Thoracic aorta (tissue), 2 donors: Measurements from ENCODE around the gene HAP1. TPM values are rescaled to one million over a fixed set of nuclear protein-coding genes. Genes with fewer than 3 reads are reported as not detected.
"Not testable (repeated sequence)": the region's sequence is repeated elsewhere in the genome, so short reads cannot be mapped to it uniquely, and the experiment has no call there.

Experiments
- ATAC-seq: fragments of 150-250 bp; one replicate; pipeline ENCODE4 v1.8.0; 2017; ENCODE audit warnings: low read depth; ENCODE audit not compliant: insufficient number of reproducible peaks, low FRiP score
- DNase-seq: peaks from one replicate; pipeline ENCODE4 v3.0.0-alpha.2; 2020; ENCODE audit warnings: low spot score
- H3K27ac ChIP-seq, 2 donors: fragments of 200-600 bp; sonication (generic); 1 replicate in 1 of 2; 2 replicates in 1 of 2; pipeline ENCODE4 v1.5.1; 2016; ENCODE audit warnings: mild to moderate bottlenecking in 2 of 2, moderate library complexity in 2 of 2
- H3K27me3 ChIP-seq: fragments of 200-600 bp; sonication (generic); replicated peaks from 2 replicates; pipeline ENCODE4 v1.6.0; 2016; ENCODE audit warnings: mild to moderate bottlenecking; ENCODE audit not compliant: insufficient read depth
- H3K36me3 ChIP-seq: fragments of 200-600 bp; sonication (generic); one replicate; pipeline ENCODE4 v1.5.1; 2016
- H3K4me1 ChIP-seq, 2 donors: fragments of 200-600 bp; sonication (generic); 1 replicate in 1 of 2; 2 replicates in 1 of 2; pipeline versions ENCODE4 v1.5.1 to v1.6.0; 2016; ENCODE audit warnings: low read depth in 2 of 2, mild to moderate bottlenecking in 1 of 2; ENCODE audit not compliant: control insufficient read depth in 1 of 2
- H3K4me3 ChIP-seq: fragments of 200-600 bp; sonication (generic); 2 replicates; pipeline ENCODE4 v1.5.1; 2016; ENCODE audit warnings: mild to moderate bottlenecking
- H3K9me3 ChIP-seq: fragments of 200-600 bp; sonication (generic); 2 replicates; pipeline ENCODE4 v1.5.1; 2016
- total RNA-seq, 2 donors: library from RNA; depleted of rRNA; stranded (reverse); fragments of >200 nt; gene quantifications; one replicate each; pipeline versions ENCODE4 v1.1.0 to v1.2.3, GENCODE V29; 2016
- TF ChIP-seq, protein P1 (sequence below): fragments of 200-600 bp; sonication (generic); IDR thresholded peaks from one replicate; pipeline ENCODE4 v1.5.1; 2019; ENCODE audit warnings: antibody characterized with exemption

The HAP1 gene
- total RNA-seq, 2 donors from 2014 or later, result 0.35 TPM; not detected in 1

DNA sequence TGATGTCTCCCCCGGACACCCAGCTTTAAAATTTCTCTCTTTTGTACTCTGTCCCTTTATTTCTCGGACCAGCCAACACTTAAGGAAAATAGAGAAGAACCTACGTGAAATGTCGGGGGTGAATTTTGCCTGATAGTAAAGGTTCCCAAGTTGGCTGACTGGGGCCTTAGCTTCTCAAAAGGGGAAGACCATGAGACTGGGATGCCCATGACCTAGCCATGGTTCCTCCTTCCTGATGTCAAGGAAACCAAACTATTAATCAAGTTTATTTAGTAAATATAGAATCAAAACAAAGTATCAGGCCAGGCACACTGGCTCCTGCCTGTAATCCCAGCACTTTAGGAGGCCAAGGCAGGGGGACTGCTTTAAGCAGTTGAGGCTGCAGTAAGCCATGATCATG, 48.2 kb downstream of the HAP1 start:
- no peak for DNase-seq
- H3K36me3 ChIP-seq, result peaks cover 16% of the 10 kb centered on the region
- TF ChIP-seq, protein P1, sequence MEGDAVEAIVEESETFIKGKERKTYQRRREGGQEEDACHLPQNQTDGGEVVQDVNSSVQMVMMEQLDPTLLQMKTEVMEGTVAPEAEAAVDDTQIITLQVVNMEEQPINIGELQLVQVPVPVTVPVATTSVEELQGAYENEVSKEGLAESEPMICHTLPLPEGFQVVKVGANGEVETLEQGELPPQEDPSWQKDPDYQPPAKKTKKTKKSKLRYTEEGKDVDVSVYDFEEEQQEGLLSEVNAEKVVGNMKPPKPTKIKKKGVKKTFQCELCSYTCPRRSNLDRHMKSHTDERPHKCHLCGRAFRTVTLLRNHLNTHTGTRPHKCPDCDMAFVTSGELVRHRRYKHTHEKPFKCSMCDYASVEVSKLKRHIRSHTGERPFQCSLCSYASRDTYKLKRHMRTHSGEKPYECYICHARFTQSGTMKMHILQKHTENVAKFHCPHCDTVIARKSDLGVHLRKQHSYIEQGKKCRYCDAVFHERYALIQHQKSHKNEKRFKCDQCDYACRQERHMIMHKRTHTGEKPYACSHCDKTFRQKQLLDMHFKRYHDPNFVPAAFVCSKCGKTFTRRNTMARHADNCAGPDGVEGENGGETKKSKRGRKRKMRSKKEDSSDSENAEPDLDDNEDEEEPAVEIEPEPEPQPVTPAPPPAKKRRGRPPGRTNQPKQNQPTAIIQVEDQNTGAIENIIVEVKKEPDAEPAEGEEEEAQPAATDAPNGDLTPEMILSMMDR, result no peak
- no peaks in the 10 kb centered on the region for H3K9me3 ChIP-seq
- H3K27me3 ChIP-seq, result no peaks in the 10 kb centered on the region
- ATAC-seq, result no peak
- peaks cover 15% of the 10 kb centered on the region in 2 donors for H3K4me1 ChIP-seq
- no peak overlapping the region for H3K4me3 ChIP-seq
- H3K27ac ChIP-seq, result no peak overlapping the region

DNA sequence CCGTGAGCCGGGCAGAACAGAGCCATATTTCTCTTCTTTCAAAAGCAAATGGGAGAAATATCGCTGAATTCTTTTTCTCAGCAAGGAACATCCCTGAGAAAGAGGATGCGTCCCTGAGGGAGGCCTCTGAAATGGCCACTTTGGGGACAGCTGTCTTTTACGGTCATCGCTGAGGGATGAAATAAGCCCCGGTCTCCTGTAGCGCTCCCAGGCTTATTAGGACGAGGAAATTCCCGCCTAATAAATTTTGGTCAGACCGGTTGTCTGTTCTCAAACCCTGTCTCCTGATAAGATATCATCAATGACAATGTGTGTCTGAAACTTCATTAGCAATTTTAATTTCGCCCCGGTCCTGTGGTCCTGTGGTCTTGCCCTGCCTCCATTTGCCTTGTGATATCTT, 48.7 kb downstream of the HAP1 start:
- not testable (repeated sequence) for DNase-seq, ATAC-seq

DNA sequence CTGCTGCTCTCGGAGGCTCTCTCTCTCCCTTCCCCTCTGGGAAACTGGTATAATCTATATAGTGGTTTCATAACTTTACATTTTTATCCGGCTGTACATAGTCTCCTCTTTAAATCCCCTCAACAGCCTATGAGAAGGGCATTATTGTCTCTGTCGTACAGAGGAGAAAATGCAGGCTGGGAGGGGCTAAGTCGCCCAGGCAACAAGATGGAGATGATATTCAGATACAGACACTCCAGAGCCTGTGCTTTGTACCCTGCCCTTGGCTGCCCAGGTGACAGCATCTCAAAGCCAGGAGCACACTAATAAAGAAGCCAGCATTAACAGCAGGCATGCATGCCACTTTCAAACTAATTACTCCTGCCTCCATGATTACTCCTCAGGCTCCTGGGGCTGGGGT, 50.4 kb downstream of the HAP1 start:
- Histone ChIP-seq H3K27me3 (no peaks in the 10 kb centered on the region), H3K9me3 (no peaks in the 10 kb centered on the region), H3K27ac (no peak overlapping the region), H3K36me3 (no peaks in the 10 kb centered on the region), H3K4me1 (peaks cover 0 to 3% of the 10 kb centered on the region in 2 donors), H3K4me3 (no peak overlapping the region)
- TF ChIP-seq, protein P1, result no peak
- DNase-seq (no peak), ATAC-seq (no peak)

More for the DNA sequence above, 48.7 kb downstream of the HAP1 start:
- H3K4me3 ChIP-seq, H3K27ac ChIP-seq, H3K9me3 ChIP-seq, H3K27me3 ChIP-seq: not testable (repeated sequence)
- H3K4me1 ChIP-seq, result peaks cover 10 to 12% of the 10 kb centered on the region in 2 donors
- peaks cover 11% of the 10 kb centered on the region for H3K36me3 ChIP-seq

DNA sequence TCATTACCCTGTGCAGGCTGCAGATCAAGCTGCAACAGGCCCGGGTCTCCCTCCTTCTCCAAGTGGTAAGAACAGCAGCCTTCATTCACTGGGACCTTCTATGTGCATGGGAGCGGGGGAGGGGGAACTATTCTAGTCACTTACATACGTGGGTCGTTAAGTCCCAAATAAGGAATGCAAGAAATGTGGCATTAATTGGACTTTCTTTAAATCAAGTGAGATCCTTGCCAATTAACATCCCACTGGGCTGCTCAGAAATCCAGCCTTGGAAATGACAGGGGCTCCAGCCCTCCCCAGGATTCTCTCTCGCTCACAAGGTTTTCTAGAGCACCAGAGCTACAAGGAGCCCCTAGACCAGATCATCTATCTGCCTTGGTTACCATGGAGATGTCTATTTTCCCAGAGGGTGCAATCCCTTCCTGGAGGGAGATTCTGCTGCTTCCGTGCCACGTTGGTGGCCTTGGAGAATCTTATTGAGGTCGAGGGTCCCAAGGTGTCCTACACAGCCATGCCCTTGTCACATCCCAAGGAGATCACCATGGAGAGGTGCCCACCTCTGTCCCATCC, 50.9 kb downstream of the HAP1 start:
- TF ChIP-seq, protein P1, result no peak
- no peaks in the 10 kb centered on the region for H3K36me3 ChIP-seq
- no peak for ATAC-seq
- no peak overlapping the region for H3K4me3 ChIP-seq
- no peaks in the 10 kb centered on the region for H3K27me3 ChIP-seq
- no peak overlapping the region for H3K27ac ChIP-seq
- no peak for DNase-seq
- H3K4me1 ChIP-seq, result peaks cover 0 to 3% of the 10 kb centered on the region in 2 donors
- H3K9me3 ChIP-seq, result no peaks in the 10 kb centered on the region

DNA sequence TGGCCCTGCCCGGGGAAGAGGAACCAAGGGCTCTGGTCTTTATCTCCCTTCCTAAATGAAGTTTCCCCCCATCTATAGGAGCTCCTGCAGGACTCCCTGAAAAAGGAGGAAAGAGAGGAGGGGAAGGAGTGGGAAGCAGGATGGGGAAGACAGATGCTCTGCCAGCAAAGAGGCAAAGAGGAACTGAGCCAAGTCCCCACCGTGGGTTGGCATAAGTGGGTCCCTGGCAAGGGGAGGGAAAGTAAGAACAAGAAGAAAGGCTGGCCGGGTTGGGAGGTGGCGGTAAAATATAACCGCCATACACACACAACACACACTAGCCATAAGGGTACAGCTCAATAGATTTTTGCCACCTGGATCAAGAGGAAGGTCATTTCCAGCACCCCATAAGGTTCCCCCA, 51.8 kb downstream of the HAP1 start:
- ATAC-seq (no peak), DNase-seq (no peak)
- Histone ChIP-seq H3K9me3 (no peaks in the 10 kb centered on the region), H3K27me3 (no peaks in the 10 kb centered on the region), H3K4me3 (no peak overlapping the region), H3K27ac (no peak overlapping the region), H3K36me3 (no peaks in the 10 kb centered on the region), H3K4me1 (no peaks in the 10 kb centered on the region)
- TF ChIP-seq, protein P1, result no peak

DNA sequence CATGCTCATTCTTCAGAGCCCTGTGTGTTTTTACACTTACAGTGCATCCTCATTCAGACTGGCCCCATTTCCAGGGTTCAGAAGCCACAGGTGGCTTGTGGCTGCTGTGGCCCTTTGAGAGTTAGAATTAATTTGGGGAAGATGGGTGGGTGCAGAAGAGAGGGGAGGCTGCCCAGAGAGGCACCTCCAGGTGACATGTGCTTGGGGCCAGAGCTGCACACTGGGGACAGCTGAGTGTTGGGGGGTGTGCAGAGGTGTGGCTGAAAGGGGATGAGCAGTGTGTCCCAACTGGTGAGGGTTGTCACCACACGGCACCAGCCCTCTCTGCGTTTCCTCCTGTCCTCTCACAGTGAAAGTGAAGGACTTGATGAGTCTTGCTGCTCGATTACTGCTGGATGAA, 52.7 kb downstream of the HAP1 start:
- H3K4me1 ChIP-seq, result no peaks in the 10 kb centered on the region
- no peak for DNase-seq
- ATAC-seq, result no peak
- no peaks in the 10 kb centered on the region for H3K27me3 ChIP-seq
- H3K9me3 ChIP-seq, result no peaks in the 10 kb centered on the region
- H3K27ac ChIP-seq, result no peak overlapping the region
- TF ChIP-seq, protein P1, result no peak
- H3K36me3 ChIP-seq, result no peaks in the 10 kb centered on the region
- H3K4me3 ChIP-seq, result no peak overlapping the region
